NCI-H774 (cell line): Measurements from ENCODE around the gene ZFYVE19.
A peak's percentile ranks its signal among the peaks of the same experiment; 100 is the strongest.
"Not testable (repeated sequence)": the region's sequence is repeated elsewhere in the genome, so short reads cannot be mapped to it uniquely, and the experiment has no call there.

ENCODE experiments used
- DNase-seq: peaks from one replicate; lab custom pipeline; 2025; lab: John Stamatoyannopoulos, UW

Gene ZFYVE19

DNA sequence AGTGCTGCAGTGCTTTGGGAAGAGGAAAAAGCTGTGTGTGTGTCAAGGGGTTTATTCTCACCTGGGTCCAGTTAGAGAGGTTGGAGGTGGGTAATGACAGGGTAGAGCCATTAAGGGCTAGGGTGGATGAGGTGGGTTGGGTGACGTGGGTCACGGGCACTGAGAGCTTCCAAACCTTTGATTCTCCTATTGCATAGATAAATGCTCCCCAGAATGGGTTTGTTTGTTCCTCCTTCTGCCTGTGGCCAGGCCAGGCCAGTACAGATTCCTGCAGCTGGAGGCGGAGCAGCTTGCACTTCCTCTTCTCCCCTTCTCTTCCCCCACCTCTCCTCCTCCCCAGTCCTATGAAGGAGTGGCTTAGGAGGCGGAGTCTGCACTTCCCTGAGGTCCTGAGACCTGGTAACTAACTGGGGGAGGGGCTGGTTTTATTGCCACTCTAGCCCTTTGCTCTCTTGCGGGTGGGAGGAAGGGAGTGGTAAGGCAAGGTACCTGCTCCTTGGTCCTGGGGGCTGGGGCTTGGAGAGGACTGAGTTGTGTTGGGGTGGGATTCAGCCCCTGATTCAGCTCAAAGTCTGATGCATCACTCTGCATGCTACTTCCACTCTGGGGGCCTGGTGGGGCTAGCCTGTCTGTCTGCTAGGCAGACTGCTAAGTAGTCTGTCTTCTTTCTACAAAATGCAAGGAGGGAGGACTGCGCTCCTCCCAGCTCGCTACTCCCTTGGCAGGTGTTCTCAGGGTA is 40.5 kb downstream of the ZFYVE19 start:
- DNase-seq: peak; percentile 19

DNA sequence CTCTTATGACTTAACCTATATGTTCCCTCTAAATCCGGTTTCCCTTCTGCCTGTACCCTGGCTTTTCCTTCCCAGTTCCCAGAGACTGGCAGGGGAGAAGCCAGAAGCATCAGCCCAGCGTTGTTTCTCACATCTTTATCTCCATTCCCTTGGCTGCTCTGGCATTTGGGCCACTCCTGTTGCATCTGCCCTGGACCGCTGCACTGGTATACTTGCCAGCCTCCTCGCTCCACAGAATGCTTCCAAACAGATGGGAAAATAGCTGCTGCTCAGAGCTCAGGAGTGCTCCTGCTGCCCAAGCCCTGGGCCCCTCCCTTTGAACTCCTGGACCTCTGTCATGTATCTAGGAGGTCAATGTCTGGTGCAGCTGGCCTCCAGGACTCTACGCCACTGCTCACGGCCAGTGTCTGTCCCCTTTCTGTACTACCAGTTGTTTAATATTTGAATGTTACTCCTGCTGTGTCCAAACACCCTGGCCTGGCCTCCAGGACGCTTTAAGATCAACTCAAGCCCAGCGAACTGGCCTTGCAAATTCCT is 43.8 kb downstream of the ZFYVE19 start:
- no peak for DNase-seq

DNA sequence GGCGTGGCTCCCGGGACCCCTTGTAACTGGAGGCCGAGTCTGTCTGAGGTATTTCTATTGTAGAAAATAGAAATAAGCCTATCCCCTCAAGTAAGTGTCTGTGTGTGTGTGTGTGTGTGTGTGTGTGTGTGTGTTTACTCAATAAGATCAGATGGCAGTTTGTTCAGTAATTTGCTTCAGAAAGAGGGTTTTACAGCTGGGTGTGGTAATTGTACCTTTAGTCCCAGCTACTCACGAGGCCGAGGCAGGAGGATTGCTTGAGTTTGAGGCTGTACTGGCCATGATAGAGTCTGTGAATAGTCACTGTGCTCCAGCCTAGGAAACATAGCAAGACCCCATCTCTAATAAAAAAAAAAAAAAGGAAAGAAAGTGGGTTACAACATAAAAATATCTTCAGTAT is 45.6 kb downstream of the ZFYVE19 start:
- no peak for DNase-seq

DNA sequence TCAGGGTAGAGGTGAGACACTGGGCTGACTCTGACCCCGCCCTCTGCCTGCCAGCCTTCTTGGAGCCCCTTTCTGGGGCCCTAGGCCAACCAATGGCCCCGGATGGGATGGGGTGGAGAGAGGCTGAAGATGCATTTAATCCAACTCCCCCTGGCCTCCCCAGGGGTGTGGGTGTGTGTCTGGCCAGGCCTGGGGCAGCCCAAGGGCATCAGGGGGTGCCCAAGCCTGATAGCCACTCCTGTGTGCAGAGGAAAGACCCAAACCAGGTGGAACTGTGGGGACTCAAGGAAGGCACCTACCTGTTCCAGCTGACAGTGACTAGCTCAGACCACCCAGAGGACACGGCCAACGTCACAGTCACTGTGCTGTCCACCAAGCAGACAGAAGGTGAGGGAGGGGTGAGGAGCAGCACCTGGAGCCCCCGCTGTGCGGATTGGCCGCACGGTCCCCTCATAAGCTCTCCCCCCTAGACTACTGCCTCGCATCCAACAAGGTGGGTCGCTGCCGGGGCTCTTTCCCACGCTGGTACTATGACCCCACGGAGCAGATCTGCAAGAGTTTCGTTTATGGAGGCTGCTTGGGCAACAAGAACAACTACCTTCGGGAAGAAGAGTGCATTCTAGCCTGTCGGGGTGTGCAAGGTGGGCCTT is 46.5 kb downstream of the ZFYVE19 start:
- no peak for DNase-seq

GRCh38 chr15:40854161-40854560 is 47.3 kb downstream of the ZFYVE19 start:
- DNase-seq: no peak

GRCh38 chr15:40855706-40856234 is 48.9 kb downstream of the ZFYVE19 start:
- no peak for DNase-seq

- no peak for DNase-seq
Measured at GRCh38 chr15:40856746-40857145, 49.9 kb downstream of the ZFYVE19 start.

GRCh38 chr15:40857601-40858341 is 50.9 kb downstream of the ZFYVE19 start:
- peak; percentile 59 for DNase-seq

DNA sequence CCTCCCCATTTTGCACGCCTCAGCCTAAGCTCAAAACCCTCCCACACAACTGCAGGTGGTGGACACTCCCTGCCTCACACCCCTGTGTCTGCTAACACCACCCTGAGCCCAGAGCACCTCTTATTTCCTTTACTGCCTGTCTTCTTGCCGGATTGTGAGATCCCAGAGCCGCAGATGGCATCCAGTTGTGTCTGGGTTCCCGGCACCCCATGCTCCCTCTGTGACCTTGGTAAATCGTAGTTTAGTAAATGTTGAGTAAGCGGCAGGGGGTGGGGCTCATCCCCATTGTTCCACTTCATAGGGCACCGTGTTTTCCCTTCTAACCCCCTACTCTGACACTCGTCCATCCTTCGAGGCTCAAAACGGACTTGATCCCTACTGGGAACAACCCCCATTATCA is 51.8 kb downstream of the ZFYVE19 start:
- DNase-seq: no peak

DNA sequence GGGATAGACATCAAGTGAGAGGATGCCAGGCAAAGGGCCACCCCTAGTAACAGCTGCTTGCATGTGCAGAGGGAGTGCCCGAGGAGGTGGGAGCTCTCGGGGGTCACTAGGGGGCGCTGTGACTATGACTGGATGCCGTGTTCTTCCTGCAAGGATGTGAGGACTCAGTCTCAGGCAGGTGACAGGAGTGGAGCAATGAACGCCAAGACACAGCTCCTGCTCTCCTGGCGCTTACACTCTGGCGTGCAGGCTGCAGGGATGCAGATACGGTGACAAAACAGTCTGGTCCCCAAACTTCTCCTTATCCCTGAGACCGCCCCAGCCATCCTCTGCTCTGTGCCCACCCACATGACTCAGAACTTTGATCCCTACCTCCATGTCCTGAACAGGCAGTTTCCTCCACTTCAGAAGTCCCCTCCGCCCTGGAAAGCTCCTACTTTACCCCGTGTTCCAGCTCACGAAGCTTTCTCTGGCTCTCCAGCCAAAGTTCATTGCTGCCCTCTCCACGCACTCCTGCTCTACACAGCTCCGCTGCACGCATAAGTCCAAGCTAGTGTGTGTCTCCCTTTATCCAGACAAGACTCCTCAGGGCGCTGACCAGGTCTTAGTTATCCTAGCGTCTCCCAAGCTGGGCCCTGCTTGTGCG is 52.4 kb downstream of the ZFYVE19 start:
- DNase-seq: peak; percentile 54

GRCh38 chr15:40861147-40861546 is 54.3 kb downstream of the ZFYVE19 start:
- not testable (repeated sequence) for DNase-seq

DNA sequence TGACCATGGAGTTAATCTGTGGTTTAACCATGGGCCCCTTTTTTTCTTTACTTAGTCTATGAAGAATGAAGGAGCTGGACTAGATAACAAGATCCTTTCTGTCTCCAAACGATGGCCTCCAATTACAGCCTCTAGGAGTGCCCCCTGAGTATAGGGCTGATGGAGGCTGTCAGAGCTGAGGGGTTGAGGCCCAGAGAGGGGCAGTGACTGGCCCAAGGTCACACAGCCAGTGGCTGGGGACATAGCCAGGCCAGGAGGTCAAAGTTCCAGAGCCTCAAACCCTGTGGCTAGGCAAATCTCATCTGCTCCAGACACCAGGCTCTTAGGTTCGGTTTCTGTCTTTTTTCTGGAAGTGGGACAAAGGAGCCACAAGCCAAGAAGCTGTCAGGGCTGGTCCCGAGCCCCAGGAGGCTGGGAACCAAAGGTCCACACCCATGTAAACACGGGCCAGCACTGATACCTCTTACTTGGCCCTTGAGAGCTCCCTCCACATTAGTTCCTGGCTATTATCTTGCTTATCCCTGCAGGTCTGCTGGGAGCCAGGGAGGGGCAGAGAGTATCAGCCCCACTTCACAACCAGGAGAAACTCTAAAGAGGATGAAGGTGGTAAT is 56.9 kb downstream of the ZFYVE19 start:
- DNase-seq: no peak
